GM18907 (cell line): ENCODE measurements around the gene CRACDL.
"Not testable (repeated sequence)": the region's sequence is repeated elsewhere in the genome, so short reads cannot be mapped to it uniquely, and the experiment has no call there.

Experiments used
- ATAC-seq: cut with Tn5 transposase; IDR thresholded peaks from one replicate; pipeline ENCODE4 v1.9.1; 2021; ENCODE audit warnings: mild to moderate bottlenecking, moderate library complexity; ENCODE audit not compliant: unreplicated experiment

Gene CRACDL

DNA sequence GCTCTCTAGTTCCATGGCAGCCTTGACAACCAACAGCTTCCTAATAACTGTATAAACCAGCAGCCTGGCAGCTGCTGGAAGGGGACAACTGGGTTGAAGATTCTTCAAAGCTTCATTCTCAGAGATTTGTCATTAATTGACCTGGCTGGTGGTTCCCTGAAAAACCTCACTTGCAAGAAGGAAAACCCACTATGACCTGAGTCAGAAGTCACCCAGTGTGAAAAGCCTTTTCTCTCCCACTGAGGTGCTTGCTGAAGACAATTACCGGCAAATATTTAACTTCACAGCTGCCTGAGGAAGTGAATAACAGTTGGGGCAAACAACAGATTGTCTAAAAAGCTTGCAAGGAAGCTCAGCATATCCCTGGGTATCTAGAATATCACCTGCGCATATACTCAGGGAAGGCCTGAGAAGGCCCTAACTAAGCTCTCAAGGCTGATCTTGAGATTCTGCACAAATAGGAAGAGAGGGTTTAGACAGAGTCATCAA, 49.9 kb downstream of the CRACDL start:
- no peak for ATAC-seq

DNA sequence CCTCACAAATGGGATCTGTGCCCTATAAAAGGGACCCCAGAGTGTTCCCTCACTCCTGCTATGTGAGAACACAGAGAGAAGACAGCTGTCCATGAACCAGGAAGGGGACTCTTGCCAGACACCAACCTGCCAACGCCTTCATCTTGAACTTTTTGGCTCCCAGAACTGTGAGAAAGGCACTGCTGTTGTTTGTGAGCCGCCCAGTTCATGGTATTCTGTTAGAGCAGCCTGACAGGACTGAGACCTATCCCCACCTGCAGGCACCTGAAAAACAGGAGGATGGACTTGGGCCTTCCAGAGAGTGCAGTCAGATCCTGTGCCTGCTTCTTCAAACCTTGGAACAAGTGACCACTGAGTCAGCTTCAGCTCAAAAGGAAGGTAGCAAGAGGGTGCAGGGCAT, 51.4 kb downstream of the CRACDL start:
- no peak for ATAC-seq

DNA sequence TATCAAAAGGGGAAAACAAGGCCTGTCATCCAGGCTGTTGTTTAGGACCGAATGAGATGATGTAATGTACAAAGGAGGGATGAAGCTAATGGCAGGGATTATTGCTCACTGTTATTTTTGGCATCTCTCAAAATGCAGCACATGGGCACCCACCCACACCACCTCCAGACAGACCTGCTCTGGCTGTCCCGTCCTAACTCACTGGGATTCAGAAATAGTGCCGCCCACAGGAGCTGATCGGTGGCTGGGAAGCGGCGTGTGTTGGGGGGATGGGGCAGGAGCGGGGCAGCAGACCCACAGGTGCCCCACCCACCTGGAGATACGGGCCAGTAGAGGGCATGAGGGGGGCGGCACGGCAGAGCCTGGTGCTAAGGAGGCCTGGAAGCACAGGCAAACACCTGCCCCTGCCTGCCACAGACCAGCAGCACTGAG, 52.2 kb downstream of the CRACDL start:
- ATAC-seq = no peak

DNA sequence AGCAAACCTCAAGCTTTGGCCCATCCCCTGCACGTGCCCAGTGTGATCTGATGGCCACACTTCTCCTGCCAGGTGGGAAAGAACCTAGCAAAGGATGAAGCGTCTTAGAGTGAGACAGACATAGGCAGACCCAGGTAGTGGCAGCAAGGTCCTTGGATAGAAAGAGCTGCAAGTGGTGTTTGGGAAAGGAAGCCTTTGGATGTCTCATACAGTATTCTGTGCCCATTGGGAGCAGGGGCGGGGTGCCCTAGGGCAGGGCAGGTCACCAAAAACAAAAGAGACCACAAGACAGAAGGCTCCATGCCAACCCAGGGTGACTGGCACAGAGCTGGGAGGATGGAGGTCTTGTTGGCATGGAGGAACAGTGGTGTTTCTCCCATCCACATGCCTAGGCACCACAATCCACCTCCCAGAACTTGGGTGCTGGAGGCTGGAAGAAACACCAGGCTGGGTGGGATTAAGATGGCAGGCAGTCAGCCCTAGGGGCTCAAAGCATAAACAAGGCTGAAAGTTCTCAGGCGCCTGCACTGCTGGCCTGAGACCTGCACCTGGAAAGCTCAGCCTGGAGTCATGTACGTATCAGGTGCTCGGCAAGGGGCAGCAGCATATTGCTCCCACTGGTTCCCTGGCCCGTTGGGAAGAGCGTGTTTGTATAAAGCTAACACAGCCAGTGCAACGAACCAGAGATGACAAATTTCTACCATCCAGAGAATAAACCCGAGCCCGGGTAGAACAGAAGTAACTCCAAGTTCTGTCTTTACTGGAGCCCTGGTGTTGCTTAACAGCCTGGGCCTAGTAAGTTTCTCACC, 52.9 kb downstream of the CRACDL start:
- no peak for ATAC-seq

DNA sequence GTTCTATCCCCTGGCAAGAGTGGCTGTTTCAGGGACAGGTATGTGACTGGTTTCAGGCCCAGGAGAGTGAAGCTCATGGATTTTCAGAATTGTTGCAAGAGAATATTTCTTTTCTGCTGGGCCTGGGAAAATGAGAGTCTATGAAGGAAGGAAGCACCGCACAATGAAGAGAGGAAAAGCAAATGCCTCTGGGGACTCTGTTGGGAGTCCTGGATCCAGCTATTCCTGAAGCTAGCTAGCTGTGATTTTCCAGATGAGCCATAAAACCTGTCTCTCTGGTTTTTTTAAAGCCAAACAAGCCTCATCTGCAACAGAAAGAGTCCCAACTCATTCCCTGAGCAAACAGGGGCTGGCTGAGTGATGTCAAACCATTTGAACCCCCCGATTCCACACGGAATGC, 53.7 kb downstream of the CRACDL start:
- ATAC-seq = no peak

DNA sequence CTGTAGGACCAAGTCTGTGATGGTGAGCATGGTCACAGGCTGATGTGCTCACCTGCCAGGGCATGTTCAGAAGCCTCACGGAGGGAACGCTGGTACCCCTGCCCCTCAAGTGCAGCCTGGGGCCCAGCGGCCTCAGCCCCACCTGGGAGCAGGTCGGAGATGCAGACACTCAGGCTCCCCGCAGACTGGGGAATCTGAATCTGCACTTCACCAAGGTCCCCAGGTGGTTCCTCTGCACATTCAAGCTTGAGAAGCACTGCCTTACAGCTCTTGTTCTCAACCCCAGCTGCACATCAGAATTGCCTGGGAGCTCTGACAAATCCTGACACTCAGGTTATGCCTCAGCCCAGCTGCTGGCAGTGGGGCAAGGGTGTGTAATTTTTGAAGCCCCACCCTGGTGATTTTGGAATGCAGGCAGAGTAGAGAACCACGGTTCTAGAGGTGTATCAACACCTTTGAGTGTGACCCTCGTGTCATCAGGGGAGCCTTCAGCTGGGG, 54.8 kb downstream of the CRACDL start:
- ATAC-seq = no peak

DNA sequence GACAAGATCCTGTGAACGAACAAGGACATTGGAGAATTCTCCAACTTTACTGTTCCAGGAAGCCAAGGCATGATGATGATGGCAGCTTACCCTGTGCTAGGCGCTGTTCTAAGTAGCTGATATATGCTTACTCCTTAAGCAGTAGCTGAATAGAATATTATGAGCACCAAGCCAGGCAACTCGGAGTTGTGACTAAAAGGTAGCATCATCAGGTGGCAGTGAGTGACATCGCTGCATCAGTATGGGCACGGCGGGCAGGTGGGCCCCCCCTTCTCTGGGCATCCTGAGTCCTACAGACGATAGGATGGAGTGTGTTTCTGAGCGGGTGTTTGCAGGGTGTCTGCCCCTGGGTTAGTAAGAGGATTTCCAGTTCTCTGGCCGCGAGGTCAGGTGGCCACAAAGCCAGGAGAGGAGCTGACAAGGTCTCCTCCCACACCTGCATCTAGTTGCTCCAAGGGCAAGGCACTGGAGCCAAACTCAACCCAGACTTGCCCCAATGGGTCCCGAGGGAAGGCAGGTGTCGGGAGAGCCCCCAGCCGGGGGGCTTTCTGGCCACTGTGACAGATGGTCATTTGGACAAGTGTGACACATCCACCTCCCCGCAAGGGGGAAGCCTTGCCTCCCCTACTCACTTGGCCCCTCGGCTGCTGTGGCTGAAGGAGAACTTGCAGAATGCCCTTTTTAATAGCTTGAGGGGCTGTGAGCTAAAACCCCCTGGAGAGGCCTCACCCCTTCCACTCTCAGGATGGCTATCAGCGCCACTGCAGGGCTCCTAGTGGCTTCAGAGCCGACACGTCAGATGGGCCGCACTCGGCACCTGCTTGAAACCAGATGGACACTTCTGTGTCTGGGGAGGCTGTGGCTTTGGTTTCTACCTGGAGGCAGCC, 55.5 kb downstream of the CRACDL start:
- ATAC-seq = no peak

DNA sequence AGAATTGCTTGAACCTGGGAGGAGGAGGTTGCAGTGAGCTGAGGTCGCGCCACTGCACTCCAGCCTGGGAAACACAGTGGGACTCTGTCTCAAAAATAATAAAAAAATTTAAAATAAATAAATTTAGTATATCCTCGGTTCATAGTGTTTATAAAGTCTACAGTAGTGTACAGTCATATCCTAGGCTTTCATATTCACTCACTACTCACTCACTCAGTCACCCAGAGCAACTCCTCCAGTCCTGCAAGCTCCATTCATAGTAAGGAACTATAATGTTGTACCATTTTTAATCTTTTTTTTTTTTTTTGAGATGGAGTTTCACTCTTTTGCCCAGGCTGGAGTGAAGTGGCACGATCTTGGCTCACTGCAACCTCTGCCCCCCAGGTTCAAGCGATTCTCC, 58.4 kb downstream of the CRACDL start:
- ATAC-seq = not testable (repeated sequence)

DNA sequence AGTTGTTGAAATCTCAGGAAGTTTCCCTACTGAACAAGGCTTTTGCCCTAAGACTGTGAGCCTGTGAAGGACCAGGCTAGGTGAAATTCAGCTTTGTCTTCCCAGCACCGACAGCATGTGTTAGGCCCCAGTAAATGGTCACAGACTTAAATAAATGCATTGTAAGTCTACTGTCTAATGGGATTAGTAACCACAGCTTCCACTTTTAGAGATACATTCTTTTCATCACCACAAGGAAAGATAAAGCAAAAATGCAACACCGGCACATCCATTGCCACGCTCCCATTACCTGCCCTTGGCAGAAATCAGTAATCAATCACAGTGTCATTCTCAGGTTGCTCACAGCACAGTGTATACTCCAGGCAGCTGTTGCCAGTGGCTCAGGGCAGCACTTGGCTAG, 59.3 kb downstream of the CRACDL start:
- no peak for ATAC-seq

DNA sequence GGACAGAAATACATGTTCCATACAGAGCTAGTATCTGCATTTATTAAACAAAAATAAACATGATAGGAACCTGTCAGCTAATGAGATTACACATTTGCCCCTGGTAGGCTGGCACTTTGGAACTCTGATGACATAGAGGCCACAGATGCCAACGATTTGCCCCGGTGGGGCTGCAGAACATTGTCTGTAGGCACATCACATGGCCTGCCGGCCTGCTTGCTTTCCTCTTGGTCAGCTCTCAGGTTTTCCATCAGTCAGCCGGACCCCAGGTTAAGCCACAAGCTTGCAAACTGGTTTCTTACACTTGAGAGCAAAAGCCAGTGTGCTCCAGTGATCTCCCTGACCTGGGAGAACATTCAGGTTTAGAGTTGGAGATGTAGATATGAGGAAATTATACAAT, 60.3 kb downstream of the CRACDL start:
- no peak for ATAC-seq

DNA sequence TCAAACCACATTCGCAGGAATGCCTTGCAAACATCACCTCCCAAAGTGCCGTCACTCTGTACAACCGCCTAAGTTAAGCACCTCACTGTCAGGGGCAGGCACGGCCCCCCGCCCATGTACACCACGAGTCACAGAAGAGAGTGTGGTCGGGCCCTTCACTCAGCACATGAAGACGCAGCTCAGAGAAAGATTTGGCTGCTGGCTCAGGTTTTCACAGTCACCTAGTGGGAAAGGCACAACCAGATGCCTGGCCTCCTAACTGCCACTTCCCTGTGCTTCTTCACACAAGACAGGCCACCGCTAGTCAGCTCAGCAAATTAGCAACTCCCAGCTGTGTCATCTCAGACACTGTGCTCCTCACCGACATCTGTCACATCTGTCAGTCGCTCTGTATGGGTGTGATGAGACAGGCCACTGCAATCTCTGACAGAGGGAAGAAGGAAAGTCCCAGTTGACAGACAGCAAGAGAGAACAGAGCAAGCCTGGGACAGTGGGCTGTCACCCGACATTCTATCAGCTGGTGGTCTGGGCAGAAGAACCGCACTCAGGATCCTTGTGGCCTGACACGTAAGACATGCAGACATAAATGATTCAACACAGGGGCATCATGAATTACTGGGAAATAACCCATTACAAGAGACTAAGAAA, 60.8 kb downstream of the CRACDL start:
- no peak for ATAC-seq

DNA sequence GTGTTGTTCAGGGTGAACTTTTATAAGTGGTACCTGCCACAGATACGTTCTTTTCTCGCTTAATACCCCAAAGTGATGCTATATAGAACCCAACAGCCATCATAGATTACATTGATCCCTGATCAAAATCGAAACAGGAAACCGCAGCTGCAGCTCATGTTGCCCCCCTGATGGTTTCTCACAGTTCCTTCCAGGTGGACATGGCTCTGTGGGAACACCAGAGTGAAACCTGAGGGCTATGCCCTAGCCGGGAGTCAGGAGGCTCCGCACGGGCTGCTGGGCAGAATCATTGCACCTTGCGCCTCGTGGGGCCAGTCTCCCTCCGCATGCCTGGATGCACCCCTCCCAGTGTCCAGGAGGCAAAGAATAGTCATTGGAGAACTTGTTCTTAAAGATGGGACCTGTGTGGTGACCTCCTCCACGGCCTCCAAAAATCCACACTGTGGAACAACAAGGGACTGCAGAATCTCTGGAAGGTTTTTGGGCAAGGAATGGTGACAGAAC, 61.8 kb downstream of the CRACDL start:
- ATAC-seq = no peak

DNA sequence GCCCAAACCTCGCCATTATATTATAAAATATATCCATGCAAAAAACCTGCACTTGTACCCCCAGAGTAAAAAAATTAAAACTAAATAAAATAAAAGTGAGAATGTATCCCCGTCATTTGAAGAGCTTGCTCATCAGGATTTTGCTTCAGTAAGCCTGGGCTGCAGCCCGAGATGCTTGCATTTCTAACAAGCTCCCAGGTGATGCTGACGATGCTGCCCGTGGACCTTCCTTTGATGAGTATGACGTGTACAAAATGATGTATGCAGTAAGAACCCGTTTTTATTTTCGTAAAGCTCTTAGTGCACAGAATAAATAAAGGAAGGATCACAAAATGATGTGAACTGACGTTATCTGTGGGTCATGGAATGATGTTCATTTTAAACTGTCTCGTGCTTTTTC, 63.5 kb downstream of the CRACDL start:
- no peak for ATAC-seq

DNA sequence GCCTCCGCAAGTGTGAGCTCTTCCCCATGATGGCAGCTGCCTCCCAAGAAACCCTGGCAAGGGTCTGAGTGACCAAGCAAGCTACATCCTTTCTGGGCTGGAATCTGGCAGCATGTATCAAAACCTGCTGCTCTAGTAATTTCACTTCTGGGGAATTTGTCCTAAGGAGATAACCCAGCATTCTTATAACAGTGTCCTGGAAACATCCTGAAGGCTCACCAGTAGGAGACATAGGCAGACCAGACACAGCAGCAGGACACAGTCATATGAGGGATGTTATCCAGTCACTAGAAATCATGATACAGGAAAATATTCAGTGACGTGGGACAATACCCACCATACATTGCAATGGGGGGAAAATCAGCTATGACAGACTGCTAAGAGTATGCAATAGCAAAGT, 64.5 kb downstream of the CRACDL start:
- no peak for ATAC-seq

DNA sequence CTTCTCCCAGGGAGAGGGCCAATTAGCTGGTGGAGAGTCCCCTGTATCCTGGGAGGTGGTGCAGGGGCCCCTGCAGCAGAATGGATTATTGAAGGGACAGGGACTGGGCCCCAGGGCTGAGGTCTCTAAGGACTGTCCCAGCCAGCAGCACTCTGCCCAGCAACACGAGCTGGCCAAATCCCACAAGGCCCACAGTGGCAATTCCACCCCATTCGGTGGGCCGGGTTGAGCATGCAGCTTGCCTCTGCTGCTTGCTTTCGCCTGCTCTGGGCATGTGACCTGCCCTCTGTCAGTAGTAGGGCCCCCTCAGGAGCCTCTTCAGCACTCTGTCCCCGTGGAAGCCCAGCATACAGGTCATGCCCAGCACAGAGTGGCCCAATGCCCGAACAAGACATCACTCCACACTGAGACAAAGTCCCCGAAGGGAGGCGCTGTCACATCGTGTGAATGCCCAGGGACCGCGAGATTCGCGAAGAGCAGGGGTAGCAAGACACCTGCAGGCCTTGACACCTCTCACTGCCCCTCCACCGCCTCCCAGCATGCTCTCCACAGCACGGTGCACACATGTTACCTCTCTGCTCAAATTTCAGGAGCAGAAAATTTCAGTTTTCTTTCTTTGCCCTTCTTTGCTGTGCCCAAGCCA, 65.4 kb downstream of the CRACDL start:
- no peak for ATAC-seq

DNA sequence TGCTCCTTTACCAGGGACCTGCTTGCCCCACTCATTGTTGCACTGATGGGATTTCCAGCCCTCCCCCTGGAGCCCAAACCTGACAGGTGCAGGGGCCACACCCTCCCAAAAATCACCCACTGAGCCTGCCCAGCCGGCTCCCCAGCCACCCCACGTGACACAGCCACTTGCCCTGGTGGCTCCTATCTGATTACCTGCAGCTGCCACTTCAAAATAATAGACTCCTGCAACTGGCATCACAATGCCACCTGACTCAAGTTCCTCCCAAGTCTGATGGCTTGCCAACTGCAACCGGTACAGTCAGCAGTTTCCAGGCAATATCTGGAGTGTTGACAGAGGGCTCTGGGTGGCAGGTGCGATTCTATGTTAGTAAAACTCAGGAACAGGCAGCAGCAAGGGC, 66.2 kb downstream of the CRACDL start:
- ATAC-seq = no peak

DNA sequence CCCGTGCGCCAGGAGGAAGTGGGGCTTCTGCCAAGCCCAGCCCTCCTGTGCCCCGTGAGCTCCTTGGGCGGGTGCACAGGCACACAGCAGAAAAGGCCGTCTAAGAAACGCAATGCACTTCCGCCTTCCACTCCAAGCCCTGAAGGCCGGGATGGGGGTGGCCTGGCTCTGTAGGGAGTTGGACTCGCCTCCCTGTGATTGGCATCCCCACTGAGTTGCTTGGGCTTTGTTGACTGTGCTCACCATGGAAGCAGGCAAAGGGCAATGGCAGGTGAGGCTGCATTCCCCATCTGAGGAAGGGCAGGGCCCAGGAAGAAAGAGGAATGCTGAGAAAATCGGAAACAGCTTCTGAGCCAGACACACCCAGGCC, 66.8 kb downstream of the CRACDL start:
- no peak for ATAC-seq

DNA sequence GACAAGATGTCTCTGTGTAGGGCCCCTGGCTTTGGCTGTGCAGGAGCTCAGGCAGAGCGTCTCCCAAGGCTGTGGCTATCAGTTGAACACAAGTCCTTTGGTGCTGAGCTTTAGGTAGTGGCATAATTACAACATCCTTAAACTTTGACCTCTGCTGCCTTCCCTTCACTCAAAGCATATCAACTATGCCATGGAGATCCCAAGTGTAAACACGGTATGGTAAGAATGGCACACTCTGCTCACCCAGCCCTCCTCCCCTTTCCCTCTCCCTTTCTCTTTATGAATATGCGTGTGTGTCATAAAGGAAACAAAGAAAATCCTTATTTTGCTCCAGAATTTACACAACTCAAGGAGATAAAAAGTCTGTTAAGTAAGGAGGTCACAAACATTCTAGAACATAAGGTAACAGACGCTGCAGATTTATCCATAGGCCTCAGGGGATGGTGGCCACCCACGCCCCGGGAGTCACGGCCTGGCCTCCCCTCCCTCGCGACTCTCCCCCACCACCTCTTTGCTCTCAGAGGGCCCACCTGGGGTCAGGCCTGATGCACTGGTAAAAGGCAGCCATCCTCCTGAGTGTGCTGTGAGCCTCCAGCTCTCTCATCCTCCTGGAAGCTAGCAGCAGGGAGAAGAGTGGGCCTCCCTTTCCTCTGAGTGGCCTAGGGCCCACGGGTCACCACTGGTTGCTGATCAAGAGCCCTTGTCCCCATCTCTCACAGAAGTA, 67.3 kb downstream of the CRACDL start:
- ATAC-seq = no peak

DNA sequence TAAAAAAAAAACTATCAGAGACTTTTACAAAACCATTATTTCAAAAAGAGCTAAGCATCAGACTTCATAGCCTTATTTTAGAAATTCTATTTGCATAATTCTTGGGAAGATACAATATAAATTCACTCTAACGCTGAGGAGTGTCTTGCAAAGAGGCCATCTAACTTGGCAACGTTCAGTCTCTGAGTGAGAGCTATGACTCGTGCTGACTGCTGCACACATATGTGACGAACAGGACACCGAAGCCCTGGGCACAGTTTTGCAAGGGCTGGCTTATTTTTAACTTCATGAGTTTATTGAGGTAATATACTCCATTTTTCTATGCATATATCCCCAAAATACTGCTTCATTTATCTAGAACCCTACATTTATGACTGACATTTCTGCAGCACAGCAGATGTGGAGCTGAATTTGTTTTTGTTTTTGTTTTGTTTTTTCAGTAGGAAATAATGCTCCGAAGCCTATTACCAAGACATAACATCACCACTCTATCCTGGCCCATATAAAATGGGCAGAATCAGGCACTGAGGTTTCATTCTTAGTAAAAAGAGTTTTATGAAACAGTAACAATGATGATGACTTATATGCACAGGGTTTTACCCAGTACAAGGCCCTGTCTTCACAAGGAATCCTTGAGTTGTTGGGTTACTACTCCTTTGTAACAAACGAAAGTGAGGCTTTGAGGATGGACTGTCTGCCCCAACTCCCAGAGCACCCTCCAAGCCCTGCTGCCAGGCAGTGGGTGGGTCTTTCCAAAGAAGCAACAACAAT, 68.3 kb downstream of the CRACDL start:
- no peak for ATAC-seq
